Heart right ventricle (tissue), 16 donors: ENCODE data around the gene ENO2. TPM values are rescaled to one million over a fixed set of nuclear protein-coding genes. Genes with fewer than 3 reads are reported as not detected.

Source experiments
- ATAC-seq, 8 donors: fragments of 200-7000 bp; cut with Tn5 transposase; one replicate each; pipeline ENCODE4 v1.9.1; 2020; ENCODE audit warnings: mild to moderate bottlenecking in 8 of 8, moderate library complexity in 8 of 8, moderate number of reproducible peaks in 1 of 8
- DNase-seq, 2 donors: peaks; one replicate each; pipeline ENCODE4 v3.0.0-alpha.2; 2020
- H3K27ac ChIP-seq, 10 donors: fragments of 200-600 bp; sonication (generic) in 2 of 10; one replicate each; pipeline versions ENCODE4 v1.5.0 to v1.8.0; 2020 to 2022; ENCODE audit warnings: mild to moderate bottlenecking in 3 of 10
- H3K27me3 ChIP-seq, 7 donors: fragments of 200-600 bp; one replicate each; pipeline ENCODE4 v1.8.0; 2021 to 2022; ENCODE audit warnings: mild to moderate bottlenecking in 2 of 7
- H3K36me3 ChIP-seq, 9 donors: fragments of 200-600 bp; sonication (generic) in 1 of 9; one replicate each; pipeline versions ENCODE4 v1.5.0 to v1.8.0; 2020 to 2022; ENCODE audit warnings: mild to moderate bottlenecking in 2 of 9
- H3K4me1 ChIP-seq, 9 donors: fragments of 200-600 bp; sonication (generic) in 1 of 9; one replicate each; pipeline versions ENCODE4 v1.5.0 to v1.8.0; 2020 to 2022; ENCODE audit warnings: mild to moderate bottlenecking in 4 of 9
- H3K4me3 ChIP-seq, 10 donors: fragments of 200-600 bp; sonication (generic) in 2 of 10; one replicate each; pipeline versions ENCODE4 v1.5.0 to v1.8.0; 2020 to 2022; ENCODE audit warnings: mild to moderate bottlenecking in 7 of 10, moderate library complexity in 2 of 10
- H3K9me3 ChIP-seq, 11 donors: fragments of 200-600 bp in 10 of 11; sonication (generic) in 2 of 11; one replicate each; pipeline versions ENCODE4 v1.5.0 to v1.8.0; 2013 to 2022; ENCODE audit warnings: mild to moderate bottlenecking in 2 of 11, control low read depth in 1 of 11, moderate library complexity in 1 of 11
- CTCF ChIP-seq, 9 donors: fragments of 200-600 bp; sonication (generic) in 2 of 9; IDR thresholded peaks; one replicate each; pipeline versions ENCODE4 v1.5.0 to v1.8.0; 2021 to 2022; ENCODE audit warnings: antibody characterized with exemption in 9 of 9, mild to moderate bottlenecking in 5 of 9, moderate library complexity in 1 of 9
- WGBS, 2 donors: extraction: QIAGEN DNeasy Blood & Tissue Kit; methylation state at CpG; one replicate each; pipeline ENCODE4 v1.1.7; 2013; ENCODE audit warnings: inconsistent platforms in 1 of 2; 5-methylcytosine and 5-hydroxymethylcytosine counted together
- intact Hi-C, 10 donors: fragments of 100-400 bp; cut with DNase I; formaldehyde crosslinking; loops; one replicate each; pipeline versions ENCODE4 v1.11.1 to v1.14.2; 2022
- polyA plus RNA-seq, 2 donors: library from polyadenylated mRNA; stranded (reverse); fragments of 200-250 nt; gene quantifications; one replicate each; pipeline ENCODE4 v1.2.3, GENCODE V29; 2013
- total RNA-seq, 10 donors: library from RNA; stranded (reverse); fragmentation: NEBNext Ultra II Directional in 3 of 10; extraction: Animal tissue kit (Norgen Biotek cat#: 25700) in 3 of 10; gene quantifications; one replicate each; pipeline versions ENCODE4 v1.2.1 to v1.2.4, GENCODE V29; 2021 to 2023
- donor health status: Arrhythmogenic right ventricular cardiomyopathy.
- donor health status: ischemic (EF 13 %, LVEDD 7.1; RV severe dilation, severe dysfunction).
- donor health status: healthy with polysubstance abuse.
- donor health status: DM: no; HTN: yes; CAD: no.
- donor health status: DM: no; HTN: no; CAD: no.
- donor health status: ischemic (EF 25% LVEDD 6.9; RV normal size, moderate dysfunction).
- donor health status: ischemic (EF 25% LVEDD 5.7; RV mildly dilated, moderate dysfunction).
- donor health status: healthy.
- donor health status: DM: yes; HTN: yes; CAD: no.
- donor health status: Ischemic cardiomyopathy.
- donor health status: ischemic (EF 35%, LVEDD 5.7; RV mildly dilated, moderate dysfunction).
- donor health status: nonischemic (EF 11% LVEDD 7.7; RV severe dilation, severe dysfunction).
- donor health status: DM: yes; HTN: yes; CAD: no.
- donor health status: PGD.
- donor health status: ischemic (EF 29% LVEDD 5.4; RV normal size, mild dysfunction).
- donor health status: nonischemic (EF 23%, LVEDD 6.1; RV moderate dilation, normal function).

The ENO2 gene
- total and polyA plus RNA-seq, 12 donors = 6.3 to 68.4 (median 16.7) TPM

GRCh38 chr12:6938353-6939190 lies 24.2 kb downstream of the ENO2 start:
- peak overlapping the region in 9 of 10 donors; percentile 58 to 96 (median 72) for H3K4me3 ChIP-seq
- H3K9me3 ChIP-seq = no peaks in the 10 kb centered on the region
- peak in 2 of 8 donors; percentile 2 to 3 for ATAC-seq
- H3K4me1 ChIP-seq = peaks cover 15 to 81% (median 64%) of the 10 kb centered on the region in 9 donors
- H3K27me3 ChIP-seq = no peaks in the 10 kb centered on the region
- peak overlapping the region in 9 of 10 donors; percentile 91 to 98 (median 95) for H3K27ac ChIP-seq
- DNase-seq = peak in 1 of 2 donors; percentile 27
- peaks cover 0 to 69% (median 25%) of the 10 kb centered on the region in 9 donors for H3K36me3 ChIP-seq
- intact Hi-C loops = loop anchor here in 1 of 10 donors (5.0 kb wide), 1 partner anchor 71 kb away; the partner anchor contains the start of gene TPI1
- 78 to 80% methylated on average over 32 of the region's 32 CpGs for WGBS, 2 donors
- peak in 1 of 9 donors; percentile 23 for TF ChIP-seq CTCF (IDR thresholded peaks at IDR 0.05)

GRCh38 chr12:6939191-6939540 lies 24.8 kb downstream of the ENO2 start:
- intact Hi-C loops = loop anchor here in 1 of 10 donors (5.0 kb wide), 1 partner anchor 72 kb away; the partner anchor contains the start of gene TPI1
- no peaks in the 10 kb centered on the region for H3K9me3 ChIP-seq
- H3K36me3 ChIP-seq = peaks cover 0 to 63% (median 22%) of the 10 kb centered on the region in 9 donors
- H3K4me3 ChIP-seq = no peak overlapping the region
- peak overlapping the region in 2 of 10 donors; percentile 93 to 97 for H3K27ac ChIP-seq
- DNase-seq (no peak), ATAC-seq (no peak)
- WGBS, 2 donors = 75 to 81% methylated on average over 2 of the region's 2 CpGs
- peaks cover 9 to 75% (median 59%) of the 10 kb centered on the region in 9 donors for H3K4me1 ChIP-seq
- H3K27me3 ChIP-seq = no peaks in the 10 kb centered on the region
- no peak for TF ChIP-seq CTCF (IDR thresholded peaks at IDR 0.05)

- Histone ChIP-seq H3K36me3 (peaks cover 0 to 51% (median 11%) of the 10 kb centered on the region in 9 donors), H3K27me3 (no peaks in the 10 kb centered on the region), H3K4me3 (no peak overlapping the region), H3K9me3 (no peaks in the 10 kb centered on the region), H3K4me1 (peaks cover 22 to 71% (median 63%) of the 10 kb centered on the region in 9 donors), H3K27ac (peak overlapping the region in 4 of 10 donors; percentile 13 to 44 (median 28))
- DNase-seq (peak in 1 of 2 donors; percentile 53), ATAC-seq (no peak)
- intact Hi-C loops = loop anchor here in 6 of 10 donors (5.0 to 10.0 kb wide), 6 partner anchors 76 to 174 kb away; partner anchors contain the start of genes C1R (in 3 of the 6), C1RL (in 1 of the 6) and TPI1 (in 1 of the 6)
- TF ChIP-seq CTCF (IDR thresholded peaks at IDR 0.05) = no peak
- 68 to 75% methylated on average over 12 of the region's 12 CpGs for WGBS, 2 donors
Measured at GRCh38 chr12:6941267-6941666, 26.9 kb downstream of the ENO2 start.

DNA sequence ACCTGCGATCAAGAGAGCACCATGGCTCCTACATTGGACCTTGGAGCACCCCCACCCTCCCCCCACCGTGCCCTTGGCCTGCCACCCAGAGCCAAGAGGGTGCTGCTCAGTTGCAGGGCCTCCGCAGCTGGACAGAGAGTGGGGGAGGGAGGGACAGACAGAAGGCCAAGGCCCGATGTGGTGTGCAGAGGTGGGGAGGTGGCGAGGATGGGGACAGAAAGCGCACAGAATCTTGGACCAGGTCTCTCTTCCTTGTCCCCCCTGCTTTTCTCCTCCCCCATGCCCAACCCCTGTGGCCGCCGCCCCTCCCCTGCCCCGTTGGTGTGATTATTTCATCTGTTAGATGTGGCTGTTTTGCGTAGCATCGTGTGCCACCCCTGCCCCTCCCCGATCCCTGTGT lies 27.4 kb downstream of the ENO2 start:
- DNase-seq (no peak), ATAC-seq (no peak)
- Histone ChIP-seq H3K27me3 (no peaks in the 10 kb centered on the region), H3K4me3 (no peak overlapping the region), H3K9me3 (no peaks in the 10 kb centered on the region), H3K27ac (peak overlapping the region in 4 of 10 donors; percentile 13 to 99 (median 41)), H3K36me3 (peaks cover 0 to 49% (median 11%) of the 10 kb centered on the region in 9 donors), H3K4me1 (peaks cover 26 to 74% (median 63%) of the 10 kb centered on the region in 9 donors)
- intact Hi-C loops = loop anchor here in 6 of 10 donors (5.0 to 10.0 kb wide), 6 partner anchors 77 to 173 kb away; partner anchors contain the start of genes C1R (in 3 of the 6), C1RL (in 1 of the 6) and TPI1 (in 1 of the 6)
- 78 to 84% methylated on average over 10 to 12 of the region's 12 CpGs for WGBS, 2 donors
- no peak for TF ChIP-seq CTCF (IDR thresholded peaks at IDR 0.05)
